H1 (cell line): ENCODE measurements around the gene MAP2K1. TPM values are rescaled to one million over a fixed set of nuclear protein-coding genes. Genes with fewer than 3 reads are reported as not detected.

ENCODE experiments used
- CTCF ChIA-PET: fragments of 300-600 bp; sonication (Branson Sonifier 250); formaldehyde crosslinking; loops from one replicate; lab custom pipeline; 2021; ENCODE audit not compliant: partially characterized antibody; lab: Charles Lee
- POLR2A ChIA-PET: fragments of 300-600 bp; sonication (Branson Sonifier 250); formaldehyde crosslinking; loops from one replicate; lab custom pipeline; 2021; ENCODE audit warnings: inconsistent platforms; ENCODE audit not compliant: partially characterized antibody; lab: Charles Lee
- DNase-seq, 2 experiments: peaks; one replicate each; pipeline versions ENCODE4 v3.0.0 to v3.0.0-alpha.2; 2010 to 2022; ENCODE audit warnings: low spot score in 2 of 2, low read depth in 1 of 2, mixed read lengths in 1 of 2
- FAIRE-seq: peaks from 2 replicates; lab custom pipeline; 2011; peaks lifted over from hg19 to GRCh38; lab: Jason Lieb, UNC
- H2AFZ ChIP-seq: 2 replicates; pipeline ENCODE4 v1.8.1; 2012; ENCODE audit warnings: low read length, inconsistent platforms
- H2AK5ac ChIP-seq: 2 replicates; pipeline ENCODE4 v1.6.1; 2013; ENCODE audit warnings: low read depth, low read length
- H2BK120ac ChIP-seq: replicated peaks from 2 replicates; pipeline ENCODE3; 2013; ENCODE audit warnings: low read depth, low read length, inconsistent platforms
- H2BK12ac ChIP-seq: 2 replicates; pipeline ENCODE4 v1.6.1; 2013; ENCODE audit warnings: low read depth, low read length
- H2BK15ac ChIP-seq: 2 replicates; pipeline ENCODE4 v1.6.1; 2013; ENCODE audit warnings: low read length
- H2BK20ac ChIP-seq: 2 replicates; pipeline ENCODE4 v1.6.1; 2013; ENCODE audit warnings: low read length
- H2BK5ac ChIP-seq: 2 replicates; pipeline ENCODE4 v1.6.1; 2013; ENCODE audit warnings: low read depth, low read length
- H3K14ac ChIP-seq: 2 replicates; pipeline ENCODE4 v1.6.1; 2013; ENCODE audit warnings: inconsistent platforms; ENCODE audit not compliant: insufficient read length
- H3K18ac ChIP-seq: 2 replicates; pipeline ENCODE4 v1.6.1; 2013; ENCODE audit warnings: low read length; ENCODE audit errors: extremely low read depth
- H3K23ac ChIP-seq: 2 replicates; pipeline ENCODE4 v1.6.1; 2013; ENCODE audit warnings: inconsistent platforms; ENCODE audit not compliant: insufficient read length
- H3K23me2 ChIP-seq: 2 replicates; pipeline ENCODE4 v1.6.1; 2013; ENCODE audit warnings: low read depth, low read length
- H3K27ac ChIP-seq: 2 replicates; pipeline ENCODE4 v1.6.1; 2011; ENCODE audit warnings: low read depth, low read length, inconsistent platforms
- H3K27me3 ChIP-seq, 4 experiments: replicated peaks in 1 of 4; 1 replicate in 1 of 4; 2 replicates in 3 of 4; pipeline versions ENCODE4 v1.6.1 to v1.8.1; 2011 to 2013; ENCODE audit warnings: low read length in 3 of 4, mild to moderate bottlenecking in 3 of 4, inconsistent platforms in 2 of 4, mixed read lengths in 2 of 4, moderate library complexity in 1 of 4; ENCODE audit not compliant: control insufficient read depth in 3 of 4, insufficient read depth in 3 of 4; ENCODE audit errors: extremely low read depth in 1 of 4
- H3K36me3 ChIP-seq, 4 experiments: 2 replicates each; pipeline versions ENCODE4 v1.6.1 to v1.8.1; 2011 to 2013; ENCODE audit warnings: mild to moderate bottlenecking in 4 of 4, low read length in 3 of 4, moderate library complexity in 2 of 4, control low read depth in 1 of 4, inconsistent platforms in 1 of 4; ENCODE audit not compliant: insufficient read depth in 4 of 4, control insufficient read depth in 2 of 4
- H3K4ac ChIP-seq: replicated peaks from 2 replicates; pipeline ENCODE3; 2013; ENCODE audit warnings: low read length, low read depth, mixed read lengths, inconsistent platforms; ENCODE audit not compliant: insufficient read length
- H3K4me1 ChIP-seq, 4 experiments: replicated peaks in 1 of 4; 1 replicate in 1 of 4; 2 replicates in 3 of 4; pipeline versions ENCODE4 v1.6.1 to v1.8.1; 2011 to 2013; ENCODE audit warnings: low read length in 3 of 4, inconsistent platforms in 2 of 4, mixed read lengths in 1 of 4; ENCODE audit not compliant: insufficient read depth in 4 of 4, control insufficient read depth in 3 of 4
- H3K4me2 ChIP-seq, 2 experiments: 2 replicates each; pipeline versions ENCODE4 v1.6.1 to v1.8.1; 2011 to 2013; ENCODE audit warnings: low read depth in 2 of 2, low read length in 2 of 2, control low read depth in 1 of 2, inconsistent platforms in 1 of 2, mild to moderate bottlenecking in 1 of 2; ENCODE audit not compliant: insufficient read depth in 1 of 2
- H3K4me3 ChIP-seq, 4 experiments: fragments of 200-600, 300-600 bp in 1 of 4; sonication (generic), shearing (Covaris generic), sonication (Bioruptor Twin) in 1 of 4; 2 replicates each; pipeline versions ENCODE4 v1.5.1 to v1.8.1; 2011 to 2016; ENCODE audit warnings: low read length in 4 of 4, low read depth in 3 of 4, control low read depth in 2 of 4, inconsistent platforms in 2 of 4, mild to moderate bottlenecking in 2 of 4, mixed read lengths in 1 of 4, moderate library complexity in 1 of 4; ENCODE audit not compliant: insufficient read depth in 2 of 4; ENCODE audit errors: extremely low read depth in 1 of 4
- H3K56ac ChIP-seq: replicated peaks from 2 replicates; pipeline ENCODE3; 2013; ENCODE audit warnings: low read depth, mild to moderate bottlenecking, mixed read lengths, low read length, inconsistent platforms; ENCODE audit not compliant: insufficient read length
- H3K79me1 ChIP-seq: 2 replicates; pipeline ENCODE4 v1.6.1; 2013; ENCODE audit warnings: low read depth, low read length, control low read depth
- H3K79me2 ChIP-seq, 2 experiments: 2 replicates each; pipeline versions ENCODE4 v1.6.1 to v1.8.1; 2012 to 2013; ENCODE audit warnings: low read length in 2 of 2, mild to moderate bottlenecking in 2 of 2, inconsistent platforms in 1 of 2; ENCODE audit not compliant: insufficient read depth in 2 of 2, control insufficient read depth in 1 of 2
- H3K9ac ChIP-seq, 4 experiments: replicated peaks in 1 of 4; 1 replicate in 1 of 4; 2 replicates in 3 of 4; pipeline versions ENCODE4 v1.6.1 to v1.8.1; 2011 to 2013; ENCODE audit warnings: low read depth in 3 of 4, low read length in 3 of 4, control low read depth in 2 of 4, mild to moderate bottlenecking in 2 of 4, moderate library complexity in 2 of 4, inconsistent platforms in 1 of 4; ENCODE audit errors: extremely low read depth in 1 of 4
- H3K9me3 ChIP-seq, 2 experiments: 2 replicates each; pipeline versions ENCODE4 v1.6.1 to v1.8.1; 2012 to 2013; ENCODE audit warnings: mild to moderate bottlenecking in 2 of 2, moderate library complexity in 2 of 2, control low read depth in 1 of 2, inconsistent platforms in 1 of 2, low read depth in 1 of 2, low read length in 1 of 2, mixed read lengths in 1 of 2; ENCODE audit not compliant: insufficient read depth in 2 of 2
- H4K20me1 ChIP-seq, 2 experiments: replicated peaks in 1 of 2; 2 replicates each; pipeline versions ENCODE3 to v1.8.1; 2011 to 2013; ENCODE audit warnings: inconsistent platforms in 2 of 2, low read length in 2 of 2, mild to moderate bottlenecking in 1 of 2; ENCODE audit not compliant: insufficient read depth in 2 of 2, control insufficient read depth in 1 of 2
- H4K5ac ChIP-seq: 2 replicates; pipeline ENCODE4 v1.6.1; 2013; ENCODE audit warnings: low read length, low read depth, mixed read lengths, inconsistent platforms; ENCODE audit not compliant: insufficient read length
- H4K8ac ChIP-seq: 2 replicates; pipeline ENCODE4 v1.8.0; 2013; ENCODE audit warnings: mild to moderate bottlenecking, moderate library complexity, low read length, inconsistent platforms; ENCODE audit not compliant: insufficient read depth; ENCODE audit errors: extremely low read depth
- H4K91ac ChIP-seq: replicated peaks from 2 replicates; pipeline ENCODE3; 2013; ENCODE audit warnings: low read length, mixed read lengths, inconsistent platforms; ENCODE audit not compliant: insufficient read length
- ATF2 ChIP-seq: IDR thresholded peaks from 2 replicates; pipeline ENCODE4 v1.6.1; 2012; ENCODE audit warnings: low read length, inconsistent platforms
- BRCA1 ChIP-seq: IDR thresholded peaks from 2 replicates; pipeline ENCODE4 v1.6.1; 2012; ENCODE audit warnings: low read depth, low read length, improper control_type of control experiment
- CBX8 ChIP-seq: fragments of 300-800, 300-1000 bp; sonication (generic); IDR thresholded peaks from 2 replicates; pipeline ENCODE4 v1.7.1; 2016; ENCODE audit warnings: low read depth, low read length, borderline replicate concordance
- E2F6 ChIP-seq: IDR thresholded peaks from 2 replicates; pipeline ENCODE4 v1.6.1; 2012; ENCODE audit warnings: inconsistent platforms
- EGR1 ChIP-seq: IDR thresholded peaks from 2 replicates; pipeline ENCODE4 v1.6.1; 2011; ENCODE audit warnings: low read depth, low read length, borderline replicate concordance
- HDAC2 ChIP-seq, 2 experiments: fragments of 300-600 bp in 1 of 2; sonication (generic) in 1 of 2; IDR thresholded peaks; 2 replicates each; pipeline ENCODE4 v1.6.1; 2011 to 2012; ENCODE audit warnings: low read depth in 2 of 2, low read length in 2 of 2, mild to moderate bottlenecking in 2 of 2, moderate library complexity in 2 of 2, borderline replicate concordance in 1 of 2, inconsistent platforms in 1 of 2
- MAX ChIP-seq: IDR thresholded peaks from 2 replicates; pipeline ENCODE4 v1.6.1; 2012; ENCODE audit warnings: inconsistent platforms
- RAD21 ChIP-seq, 2 experiments: IDR thresholded peaks in 1 of 2; conservative IDR thresholded peaks in 1 of 2; 2 replicates each; pipeline ENCODE4 v1.6.1; 2011; ENCODE audit warnings: low read depth in 2 of 2, low read length in 2 of 2, improper control_type of control experiment in 1 of 2, inconsistent platforms in 1 of 2, mild to moderate bottlenecking in 1 of 2, moderate library complexity in 1 of 2
- RXRA ChIP-seq: IDR thresholded peaks from 2 replicates; pipeline ENCODE4 v1.6.1; 2011; ENCODE audit warnings: low read depth, mild to moderate bottlenecking, low read length, moderate library complexity; ENCODE audit not compliant: insufficient read depth
- TAF7 ChIP-seq: optimal IDR thresholded peaks from 2 replicates; pipeline ENCODE3; 2011; ENCODE audit warnings: low read depth, mild to moderate bottlenecking, inconsistent platforms, low read length, moderate library complexity, borderline replicate concordance
- WGBS, 2 experiments: shearing (Covaris generic) in 1 of 2; methylation state at CpG; one replicate each; pipeline versions ENCODE4 v1.1.6 to v1.1.7; 2013 to 2015; ENCODE audit warnings: low lambda C conversion rate in 2 of 2, mixed read lengths in 2 of 2, inconsistent platforms in 1 of 2, low coverage in 1 of 2, missing lambda C conversion rate in 1 of 2; ENCODE audit not compliant: insufficient replicate concordance in 2 of 2, insufficient coverage in 1 of 2, insufficient read length in 1 of 2; ENCODE audit errors: extremely low coverage in 1 of 2, missing lambda C conversion rate in 1 of 2; 5-methylcytosine and 5-hydroxymethylcytosine counted together
- polyA plus RNA-seq, 7 experiments: library from polyadenylated mRNA; depleted of rRNA in 3 of 7; stranded (reverse) in 5 of 7; unstranded in 2 of 7; fragments of >200 nt in 5 of 7; fragments of 200-250 nt in 2 of 7; gene quantifications; 1 replicate in 5 of 7; 2 replicates in 1 of 7; 4 replicates in 1 of 7; pipeline versions ENCODE4 v1.2.1 to v1.2.3, GENCODE V29; 2011 to 2013; ENCODE audit warnings: missing spikeins in 2 of 7, mixed read lengths in 2 of 7
- total RNA-seq: library from RNA; stranded (reverse); fragmentation: NEBNext Ultra II Directional; extraction: Animal tissue kit (Norgen Biotek cat#: 25700); gene quantifications from 2 replicates; pipeline ENCODE4 v1.2.1, GENCODE V29; 2021

Gene MAP2K1
- total and polyA plus RNA-seq, 2 of the 8 experiments (the other 6 are each of a cell fraction or from before 2014, with no cell fraction given) = 54.7 to 78.2 TPM

DNA sequence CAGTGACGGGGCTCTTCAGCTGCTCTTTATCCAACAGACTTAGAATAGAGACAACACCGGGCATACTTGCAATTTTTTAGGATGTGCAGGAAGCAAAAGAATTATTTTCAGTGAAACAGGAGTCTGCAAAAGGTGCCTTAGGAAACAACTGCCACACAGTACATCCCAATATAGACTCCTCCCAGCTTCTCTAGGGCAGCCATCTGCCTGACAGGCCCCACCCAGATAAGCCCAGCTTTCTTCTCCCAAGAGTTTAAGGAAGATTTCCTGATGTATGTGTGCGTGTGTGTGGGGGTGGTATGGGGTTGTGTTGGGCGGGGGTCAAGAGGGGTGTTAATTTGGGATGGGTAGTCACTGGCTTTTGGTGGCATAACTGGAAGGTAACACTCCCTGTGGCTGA lies 21.5 kb downstream of the MAP2K1 start:
- Histone ChIP-seq H3K4me1 (peaks cover 0 to 18% (median 17%) of the 10 kb centered on the region in 4 experiments; a peak in 6 of 7 replicates), H4K5ac (no peak overlapping the region), H3K79me1 (peaks cover 7% of the 10 kb centered on the region), H2BK120ac (no peak overlapping the region), H3K18ac (no peak overlapping the region), H2AFZ (no peak overlapping the region), H3K36me3 (peaks cover 0 to under 1% (median 0%) of the 10 kb centered on the region in 4 experiments; a peak in 2 of 8 replicates), H4K8ac (no peak overlapping the region), H4K20me1 (peaks cover 1 to 5% of the 10 kb centered on the region in 2 experiments), H3K27ac (no peak overlapping the region), H3K14ac (no peak overlapping the region), H3K56ac (no peak overlapping the region), H3K23me2 (no peaks in the 10 kb centered on the region), H2BK15ac (no peak overlapping the region), H4K91ac (no peak overlapping the region), H2BK12ac (no peak overlapping the region), H3K9me3 (peaks cover 0 to 4% of the 10 kb centered on the region in 2 experiments; a peak in 1 of 4 replicates), H3K27me3 (no peaks in the 10 kb centered on the region), H3K4me3 (no peak overlapping the region), H2BK20ac (no peak overlapping the region), H3K23ac (no peak overlapping the region), H3K4me2 (no peak overlapping the region), H2BK5ac (no peak overlapping the region), H3K4ac (no peak overlapping the region), H3K9ac (no peak overlapping the region), H2AK5ac (no peak overlapping the region), H3K79me2 (peaks cover 20 to 93% of the 10 kb centered on the region in 2 experiments)
- ChIA-PET CTCF (interaction anchor here (0.6 to 6.3 kb wide), 6 partner anchors 8 to 39 kb away, joined by 3 to 47 read pairs (median 3); partner anchors contain the start of gene MAP2K1), POLR2A (interaction anchor here (1.0 to 4.1 kb wide), 2 partner anchors 8 to 89 kb away, joined by 4 to 20 read pairs; partner anchors contain the start of gene SNAPC5)
- FAIRE-seq (no peak), DNase-seq (no peak)
- 92 to 100% methylated on average over 1 to 4 of the region's 4 CpGs for WGBS, 2 experiments
- TF ChIP-seq BRCA1 (no peak), ATF2 (no peak), MAX (no peak), RAD21 (IDR thresholded peaks at IDR 0.05 in 1 of 2, conservative IDR thresholded peaks at IDR 0.05 in 1 of 2; ENCODE audit: low read depth in 2 of 2, low read length in 2 of 2) (no peak), EGR1 (no peak), HDAC2 (IDR thresholded peaks at IDR 0.05; ENCODE audit: borderline replicate concordance in 1 of 2, low read depth in 2 of 2, low read length in 2 of 2) (no peak), CBX8 (no peak), TAF7 (no peak), RXRA (no peak), E2F6 (no peak)
